GM23338 (cell line): Measurements from ENCODE around the gene RAVER1. TPM values are rescaled to one million over a fixed set of nuclear protein-coding genes. Genes with fewer than 3 reads are reported as not detected.

ENCODE experiments used
- ATAC-seq: fragments of 200-7000 bp; cut with Tn5 transposase; 3 replicates; pipeline ENCODE4 v1.9.1; 2020
- DNase-seq: peaks from one replicate; pipeline ENCODE4 v3.0.0-alpha.2; 2015; ENCODE audit warnings: low spot score
- H2AFZ ChIP-seq: fragments of 200-600 bp; sonication (generic); 2 replicates; pipeline ENCODE4 v1.8.0; 2016; ENCODE audit warnings: antibody characterized with exemption, mild to moderate bottlenecking, moderate library complexity
- H3F3A ChIP-seq: fragments of 200-600 bp; sonication (generic); replicated peaks from 2 replicates; pipeline ENCODE4 v1.8.0; 2017; ENCODE audit warnings: antibody characterized with exemption, mixed run types, low read depth
- H3K27ac ChIP-seq: fragments of 200-600 bp; sonication (generic); 2 replicates; pipeline ENCODE4 v1.6.1; 2016; ENCODE audit warnings: low read depth
- H3K27me3 ChIP-seq: fragments of 200-600 bp; sonication (generic); 2 replicates; pipeline ENCODE4 v1.8.0; 2016; ENCODE audit warnings: mild to moderate bottlenecking, mixed run types, moderate library complexity; ENCODE audit not compliant: insufficient read depth
- H3K36me3 ChIP-seq: fragments of 200-600 bp; sonication (generic); 2 replicates; pipeline ENCODE4 v1.8.0; 2016; ENCODE audit warnings: mild to moderate bottlenecking; ENCODE audit not compliant: insufficient read depth
- H3K4me1 ChIP-seq: fragments of 200-600 bp; sonication (generic); 2 replicates; pipeline ENCODE4 v1.8.0; 2016; ENCODE audit warnings: mild to moderate bottlenecking, moderate library complexity; ENCODE audit not compliant: insufficient read depth
- H3K4me2 ChIP-seq: fragments of 200-600 bp; sonication (generic); 2 replicates; pipeline ENCODE4 v1.7.1; 2017; ENCODE audit warnings: mixed run types
- H3K4me3 ChIP-seq: fragments of 200-600 bp; sonication (generic); 2 replicates; pipeline ENCODE4 v1.6.1; 2016; ENCODE audit warnings: mixed run types
- H3K79me2 ChIP-seq: fragments of 200-600 bp; sonication (generic); replicated peaks from 2 replicates; pipeline ENCODE4 v1.8.0; 2017; ENCODE audit warnings: mild to moderate bottlenecking; ENCODE audit not compliant: insufficient read depth
- H3K9me2 ChIP-seq: fragments of 200-600 bp; sonication (generic); 2 replicates; pipeline ENCODE4 v1.8.0; 2017; ENCODE audit not compliant: insufficient read depth
- H4K20me1 ChIP-seq: fragments of 200-600 bp; sonication (generic); replicated peaks from 2 replicates; pipeline ENCODE4 v1.8.0; 2017; ENCODE audit warnings: mild to moderate bottlenecking; ENCODE audit not compliant: insufficient read depth
- H3K27ac Mint-ChIP-seq: 2 replicates; pipeline ENCODE4 v1.8.0; 2020; ENCODE audit warnings: inconsistent platforms, mild to moderate bottlenecking, moderate library complexity, mixed read lengths
- H3K27me3 Mint-ChIP-seq: 3 replicates; pipeline ENCODE4 v1.8.0; 2022; ENCODE audit warnings: low read depth, mild to moderate bottlenecking, moderate library complexity, mixed read lengths, inconsistent platforms; ENCODE audit not compliant: insufficient read depth, poor library complexity
- H3K36me3 Mint-ChIP-seq: 3 replicates; pipeline ENCODE4 v1.8.0; 2021; ENCODE audit warnings: low read depth, mild to moderate bottlenecking, inconsistent platforms, moderate library complexity, mixed read lengths
- H3K4me1 Mint-ChIP-seq: 3 replicates; pipeline ENCODE4 v1.8.0; 2020; ENCODE audit warnings: mild to moderate bottlenecking, inconsistent platforms, mixed read lengths
- H3K4me3 Mint-ChIP-seq: 3 replicates; pipeline ENCODE4 v1.8.0; 2021; ENCODE audit warnings: moderate library complexity, mild to moderate bottlenecking, inconsistent platforms, mixed read lengths
- H3K9me3 Mint-ChIP-seq: 3 replicates; pipeline ENCODE4 v1.8.0; 2020; ENCODE audit warnings: moderate library complexity, mild to moderate bottlenecking, inconsistent platforms, mixed read lengths
- CREB1 ChIP-seq: fragments of 250-450 bp; sonication (Bioruptor Pico); IDR thresholded peaks from 2 replicates; pipeline ENCODE4 v1.5.0; 2020; ENCODE audit warnings: low read depth, mild to moderate bottlenecking, moderate library complexity
- EZH2 ChIP-seq: fragments of 200-600 bp; sonication (generic); IDR thresholded peaks from one replicate; pipeline ENCODE4 v1.8.0; 2017; ENCODE audit warnings: antibody characterized with exemption, mild to moderate bottlenecking, low read depth; ENCODE audit not compliant: unreplicated experiment
- EZH2phosphoT487 ChIP-seq: fragments of 200-600 bp; sonication (generic); IDR thresholded peaks from one replicate; pipeline ENCODE4 v1.8.1; 2018; ENCODE audit warnings: antibody characterized with exemption; ENCODE audit not compliant: unreplicated experiment
- JUNB ChIP-seq: IDR thresholded peaks from one replicate; pipeline ENCODE4 v1.6.1; 2016; ENCODE audit warnings: antibody characterized with exemption; ENCODE audit not compliant: unreplicated experiment
- NANOG ChIP-seq: IDR thresholded peaks from 2 replicates; pipeline ENCODE4 v1.6.1; 2016; ENCODE audit warnings: antibody characterized with exemption, borderline replicate concordance
- POLR2AphosphoS5 ChIP-seq: IDR thresholded peaks from 2 replicates; pipeline ENCODE4 v1.6.1; 2016; ENCODE audit warnings: antibody characterized with exemption, low read depth
- STAT1 ChIP-seq: IDR thresholded peaks from one replicate; pipeline ENCODE4 v1.6.1; 2016; ENCODE audit warnings: antibody characterized with exemption; ENCODE audit not compliant: unreplicated experiment
- ZNF114 ChIP-seq: fragments of 250-450 bp; sonication (Bioruptor Pico); IDR thresholded peaks from 2 replicates; pipeline ENCODE4 v1.5.0; 2020; ENCODE audit warnings: mild to moderate bottlenecking, moderate library complexity
- ZNF331 ChIP-seq: fragments of 250-450 bp; sonication (Bioruptor Pico); IDR thresholded peaks from 2 replicates; pipeline ENCODE4 v1.5.0; 2020; ENCODE audit warnings: low read depth, mild to moderate bottlenecking, moderate library complexity
- polyA plus RNA-seq: library from polyadenylated mRNA; unstranded; fragments of >200 nt; fragmentation: Nextera tagmentation; extraction: Ambion mirVana; gene quantifications from 2 replicates; pipeline ENCODE4 v1.2.1, GENCODE V29; 2016
- total RNA-seq: library from RNA; depleted of rRNA; stranded (reverse); fragments of >200 nt; shearing (Covaris generic); gene quantifications from 2 replicates; pipeline ENCODE4 v1.2.3, GENCODE V29; 2014
- TF ChIP-seq, protein P1 (sequence below): fragments of 250-450 bp; sonication (Bioruptor Pico); IDR thresholded peaks from 2 replicates; pipeline ENCODE4 v1.5.0; 2020; ENCODE audit warnings: mild to moderate bottlenecking, moderate library complexity
- TF ChIP-seq, protein P2 (sequence below): IDR thresholded peaks from 2 replicates; pipeline ENCODE4 v1.6.1; 2016; ENCODE audit warnings: antibody characterized with exemption
- TF ChIP-seq, protein P3 (sequence below), 2 experiments: fragments of 200-600 bp in 1 of 2; sonication (generic) in 1 of 2; conservative IDR thresholded peaks; 2 replicates each; pipeline versions ENCODE4 v1.5.1 to v1.6.1; 2016 to 2017; ENCODE audit warnings: antibody characterized with exemption in 2 of 2, low read depth in 2 of 2, mild to moderate bottlenecking in 2 of 2, moderate library complexity in 1 of 2
- TF ChIP-seq, protein P4 (sequence below): IDR thresholded peaks from one replicate; pipeline ENCODE4 v1.6.1; 2018; ENCODE audit warnings: antibody characterized with exemption; ENCODE audit not compliant: unreplicated experiment

RAVER1 gene
- total and polyA plus RNA-seq, 2 experiments from 2014 or later = 25.5 to 88.3 TPM

DNA sequence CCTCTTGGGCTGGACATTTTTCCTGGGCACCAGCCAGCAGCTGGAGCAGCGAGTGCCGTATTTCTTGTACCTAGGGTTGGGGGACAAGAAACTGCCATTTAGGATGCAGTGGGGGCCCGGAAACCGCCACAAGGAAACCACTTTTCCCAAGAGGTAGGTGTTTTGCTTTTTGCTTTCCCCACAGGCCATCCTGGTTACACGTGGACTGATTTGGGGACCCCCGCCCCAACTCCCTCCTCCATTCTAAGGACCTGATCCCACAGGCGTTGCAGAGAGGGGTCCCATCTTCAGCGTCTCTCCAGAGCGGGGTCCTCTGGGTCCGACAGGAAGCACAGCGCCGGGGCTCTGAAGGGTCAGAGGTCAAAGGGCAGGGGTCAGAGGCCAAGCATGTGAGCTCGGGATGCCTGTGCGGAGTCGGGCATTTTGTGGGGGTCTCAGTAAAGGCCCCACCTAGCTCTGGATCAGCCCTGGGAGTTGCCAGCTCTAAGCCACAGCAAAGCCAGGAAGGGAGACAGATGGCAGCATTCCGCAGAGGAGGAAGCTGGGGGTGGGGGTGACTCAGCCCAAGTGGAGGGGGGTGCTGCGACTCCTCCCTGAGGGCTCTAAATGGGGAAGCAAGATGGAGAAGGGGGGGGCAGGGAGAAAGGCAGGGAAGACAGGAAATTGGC, 28.1 kb downstream of the RAVER1 start:
- TF ChIP-seq POLR2AphosphoS5 = no peak
- no peak for TF ChIP-seq EZH2
- no peak for TF ChIP-seq ZNF331 (CRISPR knock-in tag)
- TF ChIP-seq NANOG = no peak
- TF ChIP-seq, protein P1, sequence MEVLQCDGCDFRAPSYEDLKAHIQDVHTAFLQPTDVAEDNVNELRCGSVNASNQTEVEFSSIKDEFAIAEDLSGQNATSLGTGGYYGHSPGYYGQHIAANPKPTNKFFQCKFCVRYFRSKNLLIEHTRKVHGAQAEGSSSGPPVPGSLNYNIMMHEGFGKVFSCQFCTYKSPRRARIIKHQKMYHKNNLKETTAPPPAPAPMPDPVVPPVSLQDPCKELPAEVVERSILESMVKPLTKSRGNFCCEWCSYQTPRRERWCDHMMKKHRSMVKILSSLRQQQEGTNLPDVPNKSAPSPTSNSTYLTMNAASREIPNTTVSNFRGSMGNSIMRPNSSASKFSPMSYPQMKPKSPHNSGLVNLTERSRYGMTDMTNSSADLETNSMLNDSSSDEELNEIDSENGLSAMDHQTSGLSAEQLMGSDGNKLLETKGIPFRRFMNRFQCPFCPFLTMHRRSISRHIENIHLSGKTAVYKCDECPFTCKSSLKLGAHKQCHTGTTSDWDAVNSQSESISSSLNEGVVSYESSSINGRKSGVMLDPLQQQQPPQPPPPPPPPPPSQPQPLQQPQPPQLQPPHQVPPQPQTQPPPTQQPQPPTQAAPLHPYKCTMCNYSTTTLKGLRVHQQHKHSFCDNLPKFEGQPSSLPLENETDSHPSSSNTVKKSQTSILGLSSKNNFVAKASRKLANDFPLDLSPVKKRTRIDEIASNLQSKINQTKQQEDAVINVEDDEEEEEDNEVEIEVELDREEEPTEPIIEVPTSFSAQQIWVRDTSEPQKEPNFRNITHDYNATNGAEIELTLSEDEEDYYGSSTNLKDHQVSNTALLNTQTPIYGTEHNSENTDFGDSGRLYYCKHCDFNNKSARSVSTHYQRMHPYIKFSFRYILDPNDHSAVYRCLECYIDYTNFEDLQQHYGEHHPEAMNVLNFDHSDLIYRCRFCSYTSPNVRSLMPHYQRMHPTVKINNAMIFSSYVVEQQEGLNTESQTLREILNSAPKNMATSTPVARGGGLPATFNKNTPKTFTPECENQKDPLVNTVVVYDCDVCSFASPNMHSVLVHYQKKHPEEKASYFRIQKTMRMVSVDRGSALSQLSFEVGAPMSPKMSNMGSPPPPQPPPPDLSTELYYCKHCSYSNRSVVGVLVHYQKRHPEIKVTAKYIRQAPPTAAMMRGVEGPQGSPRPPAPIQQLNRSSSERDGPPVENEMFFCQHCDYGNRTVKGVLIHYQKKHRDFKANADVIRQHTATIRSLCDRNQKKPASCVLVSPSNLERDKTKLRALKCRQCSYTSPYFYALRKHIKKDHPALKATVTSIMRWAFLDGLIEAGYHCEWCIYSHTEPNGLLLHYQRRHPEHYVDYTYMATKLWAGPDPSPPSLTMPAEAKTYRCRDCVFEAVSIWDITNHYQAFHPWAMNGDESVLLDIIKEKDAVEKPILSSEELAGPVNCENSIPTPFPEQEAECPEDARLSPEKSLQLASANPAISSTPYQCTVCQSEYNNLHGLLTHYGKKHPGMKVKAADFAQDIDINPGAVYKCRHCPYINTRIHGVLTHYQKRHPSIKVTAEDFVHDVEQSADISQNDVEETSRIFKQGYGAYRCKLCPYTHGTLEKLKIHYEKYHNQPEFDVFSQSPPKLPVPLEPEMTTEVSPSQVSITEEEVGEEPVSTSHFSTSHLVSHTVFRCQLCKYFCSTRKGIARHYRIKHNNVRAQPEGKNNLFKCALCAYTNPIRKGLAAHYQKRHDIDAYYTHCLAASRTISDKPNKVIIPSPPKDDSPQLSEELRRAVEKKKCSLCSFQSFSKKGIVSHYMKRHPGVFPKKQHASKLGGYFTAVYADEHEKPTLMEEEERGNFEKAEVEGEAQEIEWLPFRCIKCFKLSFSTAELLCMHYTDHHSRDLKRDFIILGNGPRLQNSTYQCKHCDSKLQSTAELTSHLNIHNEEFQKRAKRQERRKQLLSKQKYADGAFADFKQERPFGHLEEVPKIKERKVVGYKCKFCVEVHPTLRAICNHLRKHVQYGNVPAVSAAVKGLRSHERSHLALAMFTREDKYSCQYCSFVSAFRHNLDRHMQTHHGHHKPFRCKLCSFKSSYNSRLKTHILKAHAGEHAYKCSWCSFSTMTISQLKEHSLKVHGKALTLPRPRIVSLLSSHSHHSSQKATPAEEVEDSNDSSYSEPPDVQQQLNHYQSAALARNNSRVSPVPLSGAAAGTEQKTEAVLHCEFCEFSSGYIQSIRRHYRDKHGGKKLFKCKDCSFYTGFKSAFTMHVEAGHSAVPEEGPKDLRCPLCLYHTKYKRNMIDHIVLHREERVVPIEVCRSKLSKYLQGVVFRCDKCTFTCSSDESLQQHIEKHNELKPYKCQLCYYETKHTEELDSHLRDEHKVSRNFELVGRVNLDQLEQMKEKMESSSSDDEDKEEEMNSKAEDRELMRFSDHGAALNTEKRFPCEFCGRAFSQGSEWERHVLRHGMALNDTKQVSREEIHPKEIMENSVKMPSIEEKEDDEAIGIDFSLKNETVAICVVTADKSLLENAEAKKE (CRISPR knock-in tag) = no peak
- no peak for TF ChIP-seq STAT1
- no peak for TF ChIP-seq JUNB
- TF ChIP-seq, protein P2, sequence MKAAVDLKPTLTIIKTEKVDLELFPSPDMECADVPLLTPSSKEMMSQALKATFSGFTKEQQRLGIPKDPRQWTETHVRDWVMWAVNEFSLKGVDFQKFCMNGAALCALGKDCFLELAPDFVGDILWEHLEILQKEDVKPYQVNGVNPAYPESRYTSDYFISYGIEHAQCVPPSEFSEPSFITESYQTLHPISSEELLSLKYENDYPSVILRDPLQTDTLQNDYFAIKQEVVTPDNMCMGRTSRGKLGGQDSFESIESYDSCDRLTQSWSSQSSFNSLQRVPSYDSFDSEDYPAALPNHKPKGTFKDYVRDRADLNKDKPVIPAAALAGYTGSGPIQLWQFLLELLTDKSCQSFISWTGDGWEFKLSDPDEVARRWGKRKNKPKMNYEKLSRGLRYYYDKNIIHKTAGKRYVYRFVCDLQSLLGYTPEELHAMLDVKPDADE = no peak
- TF ChIP-seq, protein P3, sequence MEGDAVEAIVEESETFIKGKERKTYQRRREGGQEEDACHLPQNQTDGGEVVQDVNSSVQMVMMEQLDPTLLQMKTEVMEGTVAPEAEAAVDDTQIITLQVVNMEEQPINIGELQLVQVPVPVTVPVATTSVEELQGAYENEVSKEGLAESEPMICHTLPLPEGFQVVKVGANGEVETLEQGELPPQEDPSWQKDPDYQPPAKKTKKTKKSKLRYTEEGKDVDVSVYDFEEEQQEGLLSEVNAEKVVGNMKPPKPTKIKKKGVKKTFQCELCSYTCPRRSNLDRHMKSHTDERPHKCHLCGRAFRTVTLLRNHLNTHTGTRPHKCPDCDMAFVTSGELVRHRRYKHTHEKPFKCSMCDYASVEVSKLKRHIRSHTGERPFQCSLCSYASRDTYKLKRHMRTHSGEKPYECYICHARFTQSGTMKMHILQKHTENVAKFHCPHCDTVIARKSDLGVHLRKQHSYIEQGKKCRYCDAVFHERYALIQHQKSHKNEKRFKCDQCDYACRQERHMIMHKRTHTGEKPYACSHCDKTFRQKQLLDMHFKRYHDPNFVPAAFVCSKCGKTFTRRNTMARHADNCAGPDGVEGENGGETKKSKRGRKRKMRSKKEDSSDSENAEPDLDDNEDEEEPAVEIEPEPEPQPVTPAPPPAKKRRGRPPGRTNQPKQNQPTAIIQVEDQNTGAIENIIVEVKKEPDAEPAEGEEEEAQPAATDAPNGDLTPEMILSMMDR (conservative IDR thresholded peaks at IDR 0.05; ENCODE audit: low read depth in 2 of 2) = no peak
- no peak for TF ChIP-seq ZNF114
- TF ChIP-seq, protein P4, sequence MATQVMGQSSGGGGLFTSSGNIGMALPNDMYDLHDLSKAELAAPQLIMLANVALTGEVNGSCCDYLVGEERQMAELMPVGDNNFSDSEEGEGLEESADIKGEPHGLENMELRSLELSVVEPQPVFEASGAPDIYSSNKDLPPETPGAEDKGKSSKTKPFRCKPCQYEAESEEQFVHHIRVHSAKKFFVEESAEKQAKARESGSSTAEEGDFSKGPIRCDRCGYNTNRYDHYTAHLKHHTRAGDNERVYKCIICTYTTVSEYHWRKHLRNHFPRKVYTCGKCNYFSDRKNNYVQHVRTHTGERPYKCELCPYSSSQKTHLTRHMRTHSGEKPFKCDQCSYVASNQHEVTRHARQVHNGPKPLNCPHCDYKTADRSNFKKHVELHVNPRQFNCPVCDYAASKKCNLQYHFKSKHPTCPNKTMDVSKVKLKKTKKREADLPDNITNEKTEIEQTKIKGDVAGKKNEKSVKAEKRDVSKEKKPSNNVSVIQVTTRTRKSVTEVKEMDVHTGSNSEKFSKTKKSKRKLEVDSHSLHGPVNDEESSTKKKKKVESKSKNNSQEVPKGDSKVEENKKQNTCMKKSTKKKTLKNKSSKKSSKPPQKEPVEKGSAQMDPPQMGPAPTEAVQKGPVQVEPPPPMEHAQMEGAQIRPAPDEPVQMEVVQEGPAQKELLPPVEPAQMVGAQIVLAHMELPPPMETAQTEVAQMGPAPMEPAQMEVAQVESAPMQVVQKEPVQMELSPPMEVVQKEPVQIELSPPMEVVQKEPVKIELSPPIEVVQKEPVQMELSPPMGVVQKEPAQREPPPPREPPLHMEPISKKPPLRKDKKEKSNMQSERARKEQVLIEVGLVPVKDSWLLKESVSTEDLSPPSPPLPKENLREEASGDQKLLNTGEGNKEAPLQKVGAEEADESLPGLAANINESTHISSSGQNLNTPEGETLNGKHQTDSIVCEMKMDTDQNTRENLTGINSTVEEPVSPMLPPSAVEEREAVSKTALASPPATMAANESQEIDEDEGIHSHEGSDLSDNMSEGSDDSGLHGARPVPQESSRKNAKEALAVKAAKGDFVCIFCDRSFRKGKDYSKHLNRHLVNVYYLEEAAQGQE = no peak
- no peak for TF ChIP-seq EZH2phosphoT487
- TF ChIP-seq CREB1 (CRISPR knock-in tag) = no peak
- H3K27me3 Mint-ChIP-seq = peaks cover 23% of the 10 kb centered on the region
- H3K27ac Mint-ChIP-seq = no peak overlapping the region
- H3K79me2 ChIP-seq = no peaks in the 10 kb centered on the region
- no peak overlapping the region for H2AFZ ChIP-seq
- H3K36me3 Mint-ChIP-seq = no peaks in the 10 kb centered on the region
- no peaks in the 10 kb centered on the region for H3K9me2 ChIP-seq
- H4K20me1 ChIP-seq = no peaks in the 10 kb centered on the region
- no peak for ATAC-seq
- H3K4me1 Mint-ChIP-seq = no peaks in the 10 kb centered on the region
- H3K27ac ChIP-seq = no peak overlapping the region
- no peaks in the 10 kb centered on the region for H3K27me3 ChIP-seq
- no peak overlapping the region for H3K4me2 ChIP-seq
- no peaks in the 10 kb centered on the region for H3K36me3 ChIP-seq
- H3K4me3 Mint-ChIP-seq = no peak overlapping the region
- H3F3A ChIP-seq = no peaks in the 10 kb centered on the region
- H3K4me1 ChIP-seq = no peaks in the 10 kb centered on the region
- H3K9me3 Mint-ChIP-seq = no peaks in the 10 kb centered on the region
- H3K4me3 ChIP-seq = no peak overlapping the region
- DNase-seq = no peak
